Measurements from ENCODE around the gene COX8A. TPM values are rescaled to one million over a fixed set of nuclear protein-coding genes. Genes with fewer than 3 reads are reported as not detected.

The COX8A gene
- total RNA-seq, 1 experiment from 2014 or later, result 448 TPM

GRCh38 chr11:63931045-63931444 is 43.4 kb upstream of the COX8A start:
- TF ChIP-seq CTCF (IDR thresholded peaks at IDR 0.05; ENCODE audit: insufficient read depth in 1 of 2, low read depth in 1 of 2, low read length in 1 of 2, severe bottlenecking in 1 of 2, unreplicated experiment in 1 of 2), result no peak
- no TSS peak for BruUV-seq (replicated peaks)
- Histone ChIP-seq H3K4me1 (no peaks in the 10 kb centered on the region), H3K27me3 (replicated peaks; ENCODE audit: control insufficient read depth, insufficient read depth, low read length) (no peaks in the 10 kb centered on the region), H3K36me3 (ENCODE audit: control insufficient read depth, insufficient read depth, low read length) (no peaks in the 10 kb centered on the region), H3K9me3 (no peaks in the 10 kb centered on the region), H3K4me3 (ENCODE audit: low read depth, low read length) (no peak overlapping the region)
- POLR2A ChIA-PET, result no interaction called here
- H3K36me3 Mint-ChIP-seq (ENCODE audit: insufficient read depth, unreplicated experiment), result no peaks in the 10 kb centered on the region
- intact Hi-C loops (cut with micrococcal nuclease; ENCODE audit: unreplicated experiment), result no loop called here
- no peaks in the 10 kb centered on the region for H3K9me3 Mint-ChIP-seq (ENCODE audit: unreplicated experiment)
- no peak overlapping the region for H3K27ac Mint-ChIP-seq (ENCODE audit: unreplicated experiment)
- H3K4me3 Mint-ChIP-seq (ENCODE audit: unreplicated experiment), result no peak overlapping the region
- no peak for DNase-seq
- peaks cover 7% of the 10 kb centered on the region for H3K4me1 Mint-ChIP-seq (ENCODE audit: low read depth, unreplicated experiment)
- no peaks in the 10 kb centered on the region for H3K27me3 Mint-ChIP-seq (ENCODE audit: insufficient read depth, unreplicated experiment)
- CTCF ChIA-PET, result interaction anchor here (0.5 kb wide), 1 partner anchor 154 kb away, joined by 4 read pairs; no protein-coding TSS in a partner anchor

- Histone ChIP-seq H3K4me1 (no peaks in the 10 kb centered on the region), H3K36me3 (ENCODE audit: control insufficient read depth, insufficient read depth, low read length) (no peaks in the 10 kb centered on the region), H3K4me3 (ENCODE audit: low read depth, low read length) (no peak overlapping the region), H3K9me3 (no peaks in the 10 kb centered on the region), H3K27me3 (replicated peaks; ENCODE audit: control insufficient read depth, insufficient read depth, low read length) (no peaks in the 10 kb centered on the region)
- no TSS peak for BruUV-seq (replicated peaks)
- TF ChIP-seq CTCF (IDR thresholded peaks at IDR 0.05; ENCODE audit: insufficient read depth in 1 of 2, low read depth in 1 of 2, low read length in 1 of 2, severe bottlenecking in 1 of 2, unreplicated experiment in 1 of 2), result no peak
- CTCF ChIA-PET, result no interaction called here
- H3K27me3 Mint-ChIP-seq (ENCODE audit: insufficient read depth, unreplicated experiment), result no peaks in the 10 kb centered on the region
- H3K9me3 Mint-ChIP-seq (ENCODE audit: unreplicated experiment), result no peaks in the 10 kb centered on the region
- POLR2A ChIA-PET, result no interaction called here
- no peak overlapping the region for H3K27ac Mint-ChIP-seq (ENCODE audit: unreplicated experiment)
- H3K4me3 Mint-ChIP-seq (ENCODE audit: unreplicated experiment), result no peak overlapping the region
- DNase-seq, result no peak
- H3K4me1 Mint-ChIP-seq (ENCODE audit: low read depth, unreplicated experiment), result peaks cover 7% of the 10 kb centered on the region
- H3K36me3 Mint-ChIP-seq (ENCODE audit: insufficient read depth, unreplicated experiment), result no peaks in the 10 kb centered on the region
- intact Hi-C loops (cut with micrococcal nuclease; ENCODE audit: unreplicated experiment), result no loop called here
Observed at GRCh38 chr11:63931876-63932275, 42.5 kb upstream of the COX8A start.

GRCh38 chr11:63933459-63933858 is 41.0 kb upstream of the COX8A start:
- CTCF ChIA-PET, result interaction anchor here (1.9 kb wide), 1 partner anchor 19 kb away, joined by 5 read pairs; no protein-coding TSS in a partner anchor
- H3K4me3 Mint-ChIP-seq (ENCODE audit: unreplicated experiment), result no peak overlapping the region

More at GRCh38 chr11:63933459-63933858, 41.0 kb upstream of the COX8A start:
- no peak overlapping the region for H3K4me3 ChIP-seq (ENCODE audit: low read depth, low read length)
- no TSS peak for BruUV-seq (replicated peaks)
- POLR2A ChIA-PET, result no interaction called here
- intact Hi-C loops (cut with micrococcal nuclease; ENCODE audit: unreplicated experiment), result no loop called here
- H3K9me3 ChIP-seq, result no peaks in the 10 kb centered on the region
- H3K36me3 ChIP-seq (ENCODE audit: control insufficient read depth, insufficient read depth, low read length), result no peaks in the 10 kb centered on the region
- H3K27me3 ChIP-seq (replicated peaks; ENCODE audit: control insufficient read depth, insufficient read depth, low read length), result no peaks in the 10 kb centered on the region
- DNase-seq, result no peak
- Mint-ChIP-seq H3K36me3 (ENCODE audit: insufficient read depth, unreplicated experiment) (peaks cover 10% of the 10 kb centered on the region), H3K27me3 (ENCODE audit: insufficient read depth, unreplicated experiment) (no peaks in the 10 kb centered on the region), H3K27ac (ENCODE audit: unreplicated experiment) (no peak overlapping the region), H3K4me1 (ENCODE audit: low read depth, unreplicated experiment) (peaks cover 7% of the 10 kb centered on the region), H3K9me3 (ENCODE audit: unreplicated experiment) (no peaks in the 10 kb centered on the region)
- no peaks in the 10 kb centered on the region for H3K4me1 ChIP-seq
- no peak for TF ChIP-seq CTCF (IDR thresholded peaks at IDR 0.05; ENCODE audit: insufficient read depth in 1 of 2, low read depth in 1 of 2, low read length in 1 of 2, severe bottlenecking in 1 of 2, unreplicated experiment in 1 of 2)
